HEK293 (cell line): ENCODE measurements around the gene TNFAIP8.
A peak's percentile ranks its signal among the peaks of the same experiment; 100 is the strongest.

ENCODE experiments used
- CTCF ChIA-PET: fragments of 350-600 bp; formaldehyde crosslinking; extraction: SDS; loops from one replicate; lab custom pipeline; 2021; ENCODE audit warnings: antibody characterized with exemption; lab: Yijun Ruan, JAX
- POLR2A ChIA-PET: fragments of 300-600 bp; formaldehyde crosslinking; extraction: SDS; loops from one replicate; lab custom pipeline; 2020; ENCODE audit warnings: antibody characterized with exemption, inconsistent platforms; lab: Yijun Ruan, JAX
- H3K27ac ChIP-seq: fragments of 200-500 bp; sonication (Bioruptor generic); 2 replicates; pipeline ENCODE4 v1.5.1; 2014; ENCODE audit warnings: low read depth, low read length, control low read depth, inconsistent platforms; ENCODE audit errors: extremely low read depth
- H3K36me3 ChIP-seq, 2 experiments: fragments of 200-500 bp in 1 of 2; sonication (Bioruptor generic) in 1 of 2; 1 replicate in 1 of 2; 2 replicates in 1 of 2; pipeline ENCODE4 v1.5.1; 2014 to 2017; ENCODE audit warnings: inconsistent platforms in 2 of 2, low read length in 2 of 2; ENCODE audit not compliant: control insufficient read depth in 2 of 2, insufficient read depth in 1 of 2
- H3K4me1 ChIP-seq: fragments of 200-500 bp; sonication (Bioruptor generic); 2 replicates; pipeline ENCODE4 v1.5.1; 2014; ENCODE audit warnings: mild to moderate bottlenecking, low read length, inconsistent platforms; ENCODE audit not compliant: control insufficient read depth, insufficient read depth
- H3K4me3 ChIP-seq: 2 replicates; pipeline ENCODE4 v1.5.1; 2011; ENCODE audit warnings: low read depth, mild to moderate bottlenecking, control low read depth, low read length, moderate library complexity
- H3K9me3 ChIP-seq: fragments of 200-500 bp; sonication (Bioruptor generic); 2 replicates; pipeline ENCODE4 v1.5.1; 2014; ENCODE audit warnings: low read depth, low read length, inconsistent platforms; ENCODE audit not compliant: control insufficient read depth, insufficient read depth
- EGR2 ChIP-seq: fragments of 450-650 bp; formaldehyde crosslinking; IDR thresholded peaks from 2 replicates; pipeline ENCODE4 v1.5.1; 2016; ENCODE audit warnings: low read depth, missing biosample characterization, missing genetic modification characterization
- GLIS1 ChIP-seq: fragments of 450-650 bp; formaldehyde crosslinking; IDR thresholded peaks from 2 replicates; pipeline ENCODE4 v1.5.1; 2016; ENCODE audit warnings: missing biosample characterization, missing genetic modification characterization
- IKZF3 ChIP-seq: fragments of 450-650 bp; IDR thresholded peaks from 2 replicates; pipeline ENCODE4 v1.5.0; 2018; ENCODE audit warnings: missing biosample characterization, mild to moderate bottlenecking, missing genetic modification characterization, moderate library complexity
- OSR2 ChIP-seq: fragments of 450-650 bp; formaldehyde crosslinking; IDR thresholded peaks from 2 replicates; pipeline ENCODE4 v1.5.1; 2016; ENCODE audit warnings: missing biosample characterization, missing genetic modification characterization
- REPIN1 ChIP-seq: fragments of 450-650 bp; formaldehyde crosslinking; IDR thresholded peaks from 2 replicates; pipeline ENCODE4 v1.5.1; 2017; ENCODE audit warnings: missing biosample characterization, missing genetic modification characterization, low read depth
- SP7 ChIP-seq: fragments of 450-650 bp; formaldehyde crosslinking; IDR thresholded peaks from 2 replicates; pipeline ENCODE4 v1.5.1; 2016; ENCODE audit warnings: missing biosample characterization, missing genetic modification characterization
- ZBTB20 ChIP-seq: fragments of 450-650 bp; formaldehyde crosslinking; IDR thresholded peaks from 2 replicates; pipeline ENCODE4 v1.5.1; 2016; ENCODE audit warnings: missing biosample characterization, missing genetic modification characterization
- ZFHX2 ChIP-seq: fragments of 450-650 bp; formaldehyde crosslinking; conservative IDR thresholded peaks from 2 replicates; pipeline ENCODE4 v1.5.1; 2016; ENCODE audit warnings: missing biosample characterization, missing genetic modification characterization
- ZFP41 ChIP-seq: fragments of 450-650 bp; formaldehyde crosslinking; IDR thresholded peaks from 2 replicates; pipeline ENCODE4 v1.5.1; 2016; ENCODE audit warnings: missing biosample characterization, missing genetic modification characterization, borderline replicate concordance
- ZIC2 ChIP-seq: fragments of 450-650 bp; formaldehyde crosslinking; IDR thresholded peaks from 2 replicates; pipeline ENCODE4 v1.5.1; 2016; ENCODE audit warnings: missing biosample characterization, missing genetic modification characterization
- ZNF239 ChIP-seq: fragments of 450-650 bp; formaldehyde crosslinking; IDR thresholded peaks from 2 replicates; pipeline ENCODE4 v1.5.1; 2016; ENCODE audit warnings: missing biosample characterization, missing genetic modification characterization
- ZNF341 ChIP-seq: fragments of 450-650 bp; formaldehyde crosslinking; IDR thresholded peaks from 2 replicates; pipeline ENCODE4; 2016; ENCODE audit warnings: low read depth, missing biosample characterization, missing genetic modification characterization
- ZNF785 ChIP-seq: fragments of 450-650 bp; formaldehyde crosslinking; IDR thresholded peaks from 2 replicates; pipeline ENCODE4 v1.5.1; 2016; ENCODE audit warnings: missing biosample characterization, missing genetic modification characterization
- ZNF791 ChIP-seq: fragments of 450-650 bp; formaldehyde crosslinking; IDR thresholded peaks from 2 replicates; pipeline ENCODE4 v1.5.1; 2016; ENCODE audit warnings: missing biosample characterization, missing genetic modification characterization
- TF ChIP-seq, protein P1 (sequence below): fragments of 450-650 bp; formaldehyde crosslinking; IDR thresholded peaks from 2 replicates; pipeline ENCODE4 v1.5.1; 2016; ENCODE audit warnings: missing biosample characterization, missing genetic modification characterization
- TF ChIP-seq, protein P2 (sequence below): fragments of 450-650 bp; formaldehyde crosslinking; IDR thresholded peaks from 2 replicates; pipeline ENCODE4 v1.5.1; 2017; ENCODE audit warnings: missing biosample characterization, missing genetic modification characterization
- TF ChIP-seq, protein P3 (sequence below): fragments of 450-650 bp; formaldehyde crosslinking; IDR thresholded peaks from 2 replicates; pipeline ENCODE4 v1.5.1; 2016; ENCODE audit warnings: missing biosample characterization, missing genetic modification characterization

TNFAIP8 gene

DNA sequence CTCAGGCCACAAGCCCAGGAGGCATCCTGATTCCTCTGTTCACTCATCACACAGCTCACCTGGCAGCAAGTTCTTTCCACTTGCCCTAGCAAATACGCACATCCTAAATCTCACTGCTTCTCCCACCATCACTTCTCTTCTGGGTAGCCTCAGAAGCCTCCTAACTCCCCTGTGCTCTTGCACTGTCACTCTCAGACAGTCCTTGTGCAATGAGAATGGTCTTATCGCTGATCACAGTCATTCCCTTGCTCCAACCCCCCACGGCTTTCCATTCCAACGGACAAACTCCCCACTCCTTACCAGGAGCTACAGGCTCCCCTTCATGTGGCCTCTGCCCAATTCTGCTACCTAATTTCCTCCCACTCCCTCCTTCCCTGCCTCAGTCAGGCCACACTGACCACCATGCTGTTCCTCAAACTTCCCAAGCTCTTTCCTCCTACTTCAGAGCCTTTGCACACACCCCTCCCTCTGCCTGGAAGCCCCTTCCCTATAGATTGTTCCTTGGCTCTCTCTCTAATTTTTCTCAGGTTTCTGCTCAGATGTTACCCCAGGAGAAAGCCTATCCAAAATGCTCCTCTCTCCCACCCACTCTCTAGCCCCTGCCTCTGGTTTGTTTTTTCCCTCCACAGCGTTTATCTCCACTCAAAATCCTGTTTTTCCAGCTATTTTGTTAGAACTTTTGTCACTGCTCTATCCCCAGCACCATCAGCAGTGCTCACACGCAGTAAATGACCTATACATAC, 34.1 kb upstream of the TNFAIP8 start:
- TF ChIP-seq ZIC2 (tag by site-specific recombination) (peak; percentile 69), ZBTB20 (tag by site-specific recombination) (0 out of 2 replicates have a peak, but pooled peaks have one; percentile 19), ZNF239 (tag by site-specific recombination) (no peak), ZNF791 (tag by site-specific recombination) (no peak), IKZF3 (tag by site-specific recombination) (no peak), OSR2 (tag by site-specific recombination) (peak; percentile 53; the same call in 1 of the 2 replicates), ZFHX2 (tag by site-specific recombination) (peak; percentile 57), ZNF341 (tag by site-specific recombination) (peak; percentile 54; the same call in 1 of the 2 replicates), GLIS1 (peak; percentile 78), ZNF785 (tag by site-specific recombination) (no peak), ZFP41 (tag by site-specific recombination) (no peak), EGR2 (0 out of 2 replicates have a peak, but pooled peaks have one; percentile 28), SP7 (tag by site-specific recombination) (no peak)
- TF ChIP-seq, protein P1, sequence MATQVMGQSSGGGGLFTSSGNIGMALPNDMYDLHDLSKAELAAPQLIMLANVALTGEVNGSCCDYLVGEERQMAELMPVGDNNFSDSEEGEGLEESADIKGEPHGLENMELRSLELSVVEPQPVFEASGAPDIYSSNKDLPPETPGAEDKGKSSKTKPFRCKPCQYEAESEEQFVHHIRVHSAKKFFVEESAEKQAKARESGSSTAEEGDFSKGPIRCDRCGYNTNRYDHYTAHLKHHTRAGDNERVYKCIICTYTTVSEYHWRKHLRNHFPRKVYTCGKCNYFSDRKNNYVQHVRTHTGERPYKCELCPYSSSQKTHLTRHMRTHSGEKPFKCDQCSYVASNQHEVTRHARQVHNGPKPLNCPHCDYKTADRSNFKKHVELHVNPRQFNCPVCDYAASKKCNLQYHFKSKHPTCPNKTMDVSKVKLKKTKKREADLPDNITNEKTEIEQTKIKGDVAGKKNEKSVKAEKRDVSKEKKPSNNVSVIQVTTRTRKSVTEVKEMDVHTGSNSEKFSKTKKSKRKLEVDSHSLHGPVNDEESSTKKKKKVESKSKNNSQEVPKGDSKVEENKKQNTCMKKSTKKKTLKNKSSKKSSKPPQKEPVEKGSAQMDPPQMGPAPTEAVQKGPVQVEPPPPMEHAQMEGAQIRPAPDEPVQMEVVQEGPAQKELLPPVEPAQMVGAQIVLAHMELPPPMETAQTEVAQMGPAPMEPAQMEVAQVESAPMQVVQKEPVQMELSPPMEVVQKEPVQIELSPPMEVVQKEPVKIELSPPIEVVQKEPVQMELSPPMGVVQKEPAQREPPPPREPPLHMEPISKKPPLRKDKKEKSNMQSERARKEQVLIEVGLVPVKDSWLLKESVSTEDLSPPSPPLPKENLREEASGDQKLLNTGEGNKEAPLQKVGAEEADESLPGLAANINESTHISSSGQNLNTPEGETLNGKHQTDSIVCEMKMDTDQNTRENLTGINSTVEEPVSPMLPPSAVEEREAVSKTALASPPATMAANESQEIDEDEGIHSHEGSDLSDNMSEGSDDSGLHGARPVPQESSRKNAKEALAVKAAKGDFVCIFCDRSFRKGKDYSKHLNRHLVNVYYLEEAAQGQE (tag by site-specific recombination), result no peak
- TF ChIP-seq, protein P2, sequence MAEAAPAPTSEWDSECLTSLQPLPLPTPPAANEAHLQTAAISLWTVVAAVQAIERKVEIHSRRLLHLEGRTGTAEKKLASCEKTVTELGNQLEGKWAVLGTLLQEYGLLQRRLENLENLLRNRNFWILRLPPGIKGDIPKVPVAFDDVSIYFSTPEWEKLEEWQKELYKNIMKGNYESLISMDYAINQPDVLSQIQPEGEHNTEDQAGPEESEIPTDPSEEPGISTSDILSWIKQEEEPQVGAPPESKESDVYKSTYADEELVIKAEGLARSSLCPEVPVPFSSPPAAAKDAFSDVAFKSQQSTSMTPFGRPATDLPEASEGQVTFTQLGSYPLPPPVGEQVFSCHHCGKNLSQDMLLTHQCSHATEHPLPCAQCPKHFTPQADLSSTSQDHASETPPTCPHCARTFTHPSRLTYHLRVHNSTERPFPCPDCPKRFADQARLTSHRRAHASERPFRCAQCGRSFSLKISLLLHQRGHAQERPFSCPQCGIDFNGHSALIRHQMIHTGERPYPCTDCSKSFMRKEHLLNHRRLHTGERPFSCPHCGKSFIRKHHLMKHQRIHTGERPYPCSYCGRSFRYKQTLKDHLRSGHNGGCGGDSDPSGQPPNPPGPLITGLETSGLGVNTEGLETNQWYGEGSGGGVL, result 0 out of 2 replicates have a peak, but pooled peaks have one; percentile 18
- TF ChIP-seq, protein P3, sequence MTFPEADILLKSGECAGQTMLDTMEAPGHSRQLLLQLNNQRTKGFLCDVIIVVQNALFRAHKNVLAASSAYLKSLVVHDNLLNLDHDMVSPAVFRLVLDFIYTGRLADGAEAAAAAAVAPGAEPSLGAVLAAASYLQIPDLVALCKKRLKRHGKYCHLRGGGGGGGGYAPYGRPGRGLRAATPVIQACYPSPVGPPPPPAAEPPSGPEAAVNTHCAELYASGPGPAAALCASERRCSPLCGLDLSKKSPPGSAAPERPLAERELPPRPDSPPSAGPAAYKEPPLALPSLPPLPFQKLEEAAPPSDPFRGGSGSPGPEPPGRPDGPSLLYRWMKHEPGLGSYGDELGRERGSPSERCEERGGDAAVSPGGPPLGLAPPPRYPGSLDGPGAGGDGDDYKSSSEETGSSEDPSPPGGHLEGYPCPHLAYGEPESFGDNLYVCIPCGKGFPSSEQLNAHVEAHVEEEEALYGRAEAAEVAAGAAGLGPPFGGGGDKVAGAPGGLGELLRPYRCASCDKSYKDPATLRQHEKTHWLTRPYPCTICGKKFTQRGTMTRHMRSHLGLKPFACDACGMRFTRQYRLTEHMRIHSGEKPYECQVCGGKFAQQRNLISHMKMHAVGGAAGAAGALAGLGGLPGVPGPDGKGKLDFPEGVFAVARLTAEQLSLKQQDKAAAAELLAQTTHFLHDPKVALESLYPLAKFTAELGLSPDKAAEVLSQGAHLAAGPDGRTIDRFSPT (tag by site-specific recombination), result no peak
- H3K4me1 ChIP-seq, result peaks cover 11% of the 10 kb centered on the region
- H3K9me3 ChIP-seq, result no peaks in the 10 kb centered on the region
- ChIA-PET POLR2A (no interaction called here), CTCF (interaction anchor here (0.5 kb wide), 2 partner anchors 31 to 65 kb away, joined by 3 to 6 read pairs; no protein-coding TSS in a partner anchor)
- H3K4me3 ChIP-seq, result no peak overlapping the region
- no peak overlapping the region; the same call in 1 of the 2 replicates for H3K27ac ChIP-seq
- no peaks in the 10 kb centered on the region for H3K36me3 ChIP-seq

DNA sequence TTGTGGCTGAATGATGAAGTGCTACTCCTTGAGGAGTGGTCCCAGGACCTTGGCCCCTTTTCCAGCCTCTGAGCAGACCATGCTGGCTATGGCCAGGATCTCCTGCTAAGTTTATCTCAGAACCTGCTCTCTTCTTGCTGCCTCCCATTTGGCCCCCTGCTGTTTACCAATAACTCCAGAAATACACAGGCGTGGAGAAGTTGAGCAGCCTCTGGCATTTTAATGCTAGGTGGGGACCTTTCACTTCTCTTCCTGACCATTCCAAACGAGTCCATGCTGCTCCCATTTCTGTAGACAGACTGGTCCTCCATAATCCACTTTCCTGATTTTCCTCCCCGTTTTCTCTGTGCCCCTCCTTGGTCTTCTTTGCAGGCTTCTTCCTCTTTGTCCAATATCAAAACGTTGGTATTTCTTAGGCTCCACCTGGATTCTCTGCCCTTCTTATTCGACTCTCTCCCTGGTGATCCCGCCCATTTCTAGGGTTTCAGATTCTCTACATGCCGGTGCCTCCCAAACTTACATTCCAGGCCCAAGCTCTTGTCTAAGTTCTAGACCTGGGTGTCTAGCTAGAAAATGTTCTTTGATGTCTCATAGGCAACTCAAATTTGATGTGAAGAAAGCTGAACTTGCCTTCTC, 33.4 kb upstream of the TNFAIP8 start:
- CTCF ChIA-PET, result interaction anchor here (0.6 to 1.5 kb wide), 2 partner anchors 64 to 90 kb away, joined by 3 to 5 read pairs; no protein-coding TSS in a partner anchor
- H3K4me1 ChIP-seq, result peaks cover 11% of the 10 kb centered on the region

More for the DNA sequence above, 33.4 kb upstream of the TNFAIP8 start:
- POLR2A ChIA-PET, result interaction anchor here (1.2 kb wide), 1 partner anchor 34 kb away, joined by 4 read pairs; no protein-coding TSS in a partner anchor
- Histone ChIP-seq H3K9me3 (no peaks in the 10 kb centered on the region), H3K27ac (peak overlapping the region; percentile 96), H3K36me3 (no peaks in the 10 kb centered on the region), H3K4me3 (no peak overlapping the region)
- TF ChIP-seq REPIN1 (tag by site-specific recombination) (no peak), GLIS1 (peak; percentile 29; the same call in 1 of the 2 replicates)
